ENCODE results near the gene CCDC85C.

- TF ChIP-seq CTCF (IDR thresholded peaks at IDR 0.05) (no peak), POLR2A (IDR thresholded peaks at IDR 0.05) (no peak)
Measured at GRCh38 chr14:99511421-99512109, 92.4 kb downstream of the CCDC85C start.

Data from testis (tissue), 2 donors.